NCI-H345 treated with DMSO at 0.1 percent for 48 hours (cell line): ENCODE results near the gene LPCAT1.
"Not testable (repeated sequence)": the region's sequence is repeated elsewhere in the genome, so short reads cannot be mapped to it uniquely, and the experiment has no call there.

ENCODE experiments used
- DNase-seq: peaks from one replicate; lab custom pipeline; 2025; ENCODE audit not compliant: unreplicated experiment; lab: John Stamatoyannopoulos, UW

The LPCAT1 gene

GRCh38 chr5:1522601-1523479 lies 920 bp downstream of the LPCAT1 start:
- DNase-seq: no peak

GRCh38 chr5:1521671-1522600 lies 1.8 kb downstream of the LPCAT1 start:
- DNase-seq: no peak

GRCh38 chr5:1520791-1521453 lies 2.8 kb downstream of the LPCAT1 start:
- DNase-seq: no peak

GRCh38 chr5:1519631-1520210 lies 4.0 kb downstream of the LPCAT1 start:
- DNase-seq: no peak

- DNase-seq: no peak
Measured at GRCh38 chr5:1517838-1518237, 5.9 kb downstream of the LPCAT1 start.

GRCh38 chr5:1516615-1517601 lies 6.9 kb downstream of the LPCAT1 start:
- DNase-seq: no peak

GRCh38 chr5:1515921-1516571 lies 7.7 kb downstream of the LPCAT1 start:
- no peak for DNase-seq

GRCh38 chr5:1515311-1515920 lies 8.3 kb downstream of the LPCAT1 start:
- no peak for DNase-seq

- DNase-seq: not testable (repeated sequence)
Measured at GRCh38 chr5:1514819-1515310, 8.9 kb downstream of the LPCAT1 start.

GRCh38 chr5:1514027-1514818 lies 9.5 kb downstream of the LPCAT1 start:
- DNase-seq: no peak

GRCh38 chr5:1513326-1514026 lies 10.3 kb downstream of the LPCAT1 start:
- DNase-seq: no peak

GRCh38 chr5:1512541-1513291 lies 11.0 kb downstream of the LPCAT1 start:
- no peak for DNase-seq

- DNase-seq: no peak
Measured at GRCh38 chr5:1511651-1512540, 11.9 kb downstream of the LPCAT1 start.

GRCh38 chr5:1511048-1511447 lies 12.7 kb downstream of the LPCAT1 start:
- no peak for DNase-seq

- no peak for DNase-seq
Measured at GRCh38 chr5:1510631-1511030, 13.1 kb downstream of the LPCAT1 start.
